ENCODE results near the gene AKR1B15. TPM values are rescaled to one million over a fixed set of nuclear protein-coding genes. Genes with fewer than 3 reads are reported as not detected.
A peak's percentile ranks its signal among the peaks of the same experiment; 100 is the strongest.
"Not testable (repeated sequence)": the region's sequence is repeated elsewhere in the genome, so short reads cannot be mapped to it uniquely, and the experiment has no call there.

Gene AKR1B15
- total and polyA plus RNA-seq, 9 of the 15 experiments (the other 6 are each of a cell fraction or from before 2014, with no cell fraction given): not detected

- Histone ChIP-seq H3K4me1 (replicated peaks in 1 of 2; ENCODE audit: control insufficient read depth in 2 of 2, insufficient read depth in 2 of 2, low read length in 2 of 2) (no peaks in the 10 kb centered on the region), H3K9ac (ENCODE audit: insufficient read depth in 1 of 2, low read depth in 2 of 2, low read length in 2 of 2) (no peak overlapping the region), H3K27ac (ENCODE audit: extremely low read depth, low read depth, low read length) (no peak overlapping the region), H3K9me3 (replicated peaks; ENCODE audit: control insufficient read depth, insufficient read depth, low read depth, low read length) (no peaks in the 10 kb centered on the region), H4K20me1 (replicated peaks; ENCODE audit: control insufficient read depth, insufficient read depth, low read length) (no peaks in the 10 kb centered on the region), H3K27me3 (ENCODE audit: control insufficient read depth in 2 of 2, insufficient read depth in 2 of 2, low read length in 2 of 2) (peaks cover 1 to 15% of the 10 kb centered on the region in 2 experiments; a peak in 4 of 5 replicates), H3K4me2 (ENCODE audit: insufficient read depth, low read length) (no peak overlapping the region), H3K36me3 (ENCODE audit: control insufficient read depth, insufficient read depth, low read length) (no peaks in the 10 kb centered on the region), H2AFZ (ENCODE audit: low read depth, low read length) (no peak overlapping the region), H3K9me1 (ENCODE audit: control insufficient read depth, insufficient read depth, low read length) (no peaks in the 10 kb centered on the region), H3K79me2 (ENCODE audit: control insufficient read depth, insufficient read depth, low read length) (no peaks in the 10 kb centered on the region), H3K4me3 (no peak overlapping the region)
- WGBS (ENCODE audit: insufficient coverage, low coverage, missing lambda C conversion rate): 10% methylated on average over 6 of the region's 6 CpGs
- ATAC-seq (peak; percentile 48; the same call in 2 of the 3 replicates), FAIRE-seq (no peak), DNase-seq (ENCODE audit: extremely low read depth in 1 of 4, low spot score in 3 of 4) (no peak)
- in situ Hi-C loops (cut with MboI) (no loop called here), intact Hi-C loops (cut with micrococcal nuclease) (no loop called here)
- ChIA-PET POLR2A (no interaction called here), CTCF (ENCODE audit: low intra/inter-chr PET ratio) (no interaction called here)
- TF ChIP-seq ASH1L (IDR thresholded peaks at IDR 0.05; ENCODE audit: borderline replicate concordance, low read depth, partially characterized antibody): peak; percentile 30
- TF ChIP-seq YBX1 (IDR thresholded peaks at IDR 0.05): no peak
- TF ChIP-seq ZNF551 (CRISPR knock-in tag; IDR thresholded peaks at IDR 0.05): no peak
- peak; percentile 23 for TF ChIP-seq C11orf30 (IDR thresholded peaks at IDR 0.05; ENCODE audit: low read depth)
- TF ChIP-seq CHD1 (IDR thresholded peaks at IDR 0.05; ENCODE audit: low read length): no peak
- no peak for TF ChIP-seq SMARCC2 (IDR thresholded peaks at IDR 0.05; ENCODE audit: low read depth)
- no peak for TF ChIP-seq RBM17 (IDR thresholded peaks at IDR 0.05; ENCODE audit: borderline replicate concordance, low read depth, low read length)
- TF ChIP-seq TAF7 (tag; IDR thresholded peaks at IDR 0.05): no peak
- no peak for TF ChIP-seq XRCC4 (IDR thresholded peaks at IDR 0.05; ENCODE audit: extremely low read depth, insufficient read depth, insufficient read length)
- TF ChIP-seq ETV5 (CRISPR knock-in tag; IDR thresholded peaks at IDR 0.05; ENCODE audit: low read depth): no peak
- TF ChIP-seq ARID1B (IDR thresholded peaks at IDR 0.05): no peak
- TF ChIP-seq NFYB (IDR thresholded peaks at IDR 0.05; ENCODE audit: extremely low read depth, insufficient read length): peak; percentile 68
- TF ChIP-seq ZNF121 (CRISPR knock-in tag; conservative IDR thresholded peaks at IDR 0.05): no peak
- TF ChIP-seq SMARCA4 (IDR thresholded peaks at IDR 0.05): no peak
- no peak for TF ChIP-seq ETV6 (IDR thresholded peaks at IDR 0.05; ENCODE audit: borderline replicate concordance in 1 of 2, low read depth in 2 of 2, low read length in 1 of 2)
- TF ChIP-seq ETV6 (CRISPR knock-in tag; IDR thresholded peaks at IDR 0.05; ENCODE audit: borderline replicate concordance): no peak
- peak; percentile 33 for TF ChIP-seq MAFG (tag; conservative IDR thresholded peaks at IDR 0.05)
- no peak for TF ChIP-seq ATF1 (CRISPR knock-in tag; IDR thresholded peaks at IDR 0.05)
- TF ChIP-seq ATF1 (tag; IDR thresholded peaks at IDR 0.05): no peak
- no peak for TF ChIP-seq PHB2 (IDR thresholded peaks at IDR 0.05; ENCODE audit: low read depth)
- TF ChIP-seq ZNF316 (IDR thresholded peaks at IDR 0.05): peak; percentile 83
- TF ChIP-seq ZNF324 (CRISPR knock-in tag; IDR thresholded peaks at IDR 0.05): no peak
- no TSS peak for BruUV-seq (replicated peaks)
These were observed 13.2 kb downstream of the AKR1B15 start for GRCh38 chr7:134562136-134562535.

GRCh38 chr7:134563398-134563749 is 14.5 kb downstream of the AKR1B15 start:
- H3K4me3 ChIP-seq; H3K9me3 ChIP-seq (replicated peaks; ENCODE audit: control insufficient read depth, insufficient read depth, low read depth, low read length); CTCF ChIA-PET (ENCODE audit: low intra/inter-chr PET ratio); POLR2A ChIA-PET; H3K36me3 ChIP-seq (ENCODE audit: control insufficient read depth, insufficient read depth, low read length); DNase-seq (ENCODE audit: extremely low read depth in 1 of 4, low spot score in 3 of 4); BruUV-seq (replicated peaks); intact Hi-C loops (cut with micrococcal nuclease); in situ Hi-C loops (cut with MboI); H3K27ac ChIP-seq (ENCODE audit: extremely low read depth, low read depth, low read length); H3K4me2 ChIP-seq (ENCODE audit: insufficient read depth, low read length); H3K9ac ChIP-seq (ENCODE audit: insufficient read depth in 1 of 2, low read depth in 2 of 2, low read length in 2 of 2); H3K4me1 ChIP-seq (replicated peaks in 1 of 2; ENCODE audit: control insufficient read depth in 2 of 2, insufficient read depth in 2 of 2, low read length in 2 of 2); H2AFZ ChIP-seq (ENCODE audit: low read depth, low read length); H4K20me1 ChIP-seq (replicated peaks; ENCODE audit: control insufficient read depth, insufficient read depth, low read length); ATAC-seq; H3K79me2 ChIP-seq (ENCODE audit: control insufficient read depth, insufficient read depth, low read length); H3K9me1 ChIP-seq (ENCODE audit: control insufficient read depth, insufficient read depth, low read length); FAIRE-seq: not testable (repeated sequence)
- peaks cover 0 to 19% of the 10 kb centered on the region in 2 experiments; a peak in 3 of 5 replicates for H3K27me3 ChIP-seq (ENCODE audit: control insufficient read depth in 2 of 2, insufficient read depth in 2 of 2, low read length in 2 of 2)
- 0% methylated on average over 2 of the region's 2 CpGs for WGBS (ENCODE audit: insufficient coverage, low coverage, missing lambda C conversion rate)

All from K562 (cell line).